Measurements from ENCODE around the gene GFI1. TPM values are rescaled to one million over a fixed set of nuclear protein-coding genes. Genes with fewer than 3 reads are reported as not detected.

Gene GFI1
- total and polyA plus RNA-seq, 9 donors: 0.13 to 0.54 (median 0.26) TPM

- H3K9me3 ChIP-seq (replicated peaks; ENCODE audit: control insufficient read depth, low read depth, low read length): no peaks in the 10 kb centered on the region
- no peak overlapping the region for H3K27ac ChIP-seq (ENCODE audit: low read length)
- H3K36me3 ChIP-seq (ENCODE audit: control insufficient read depth, insufficient read depth, low read length): no peaks in the 10 kb centered on the region
- peaks cover 59% of the 10 kb centered on the region for H3K4me1 ChIP-seq (ENCODE audit: control insufficient read depth, insufficient read depth, low read length)
- DNase-seq: no peak
- 22% methylated on average over 4 of the region's 12 CpGs for WGBS (ENCODE audit: insufficient coverage)
- peak overlapping the region; percentile 25 for H3K4me3 ChIP-seq (ENCODE audit: low read length)
- peaks cover 89% of the 10 kb centered on the region for H3K27me3 ChIP-seq (ENCODE audit: control insufficient read depth, insufficient read depth, low read length)
These were observed 5.2 kb downstream of the GFI1 start for GRCh38 chr1:92481599-92481925.

- H3K36me3 ChIP-seq (ENCODE audit: control insufficient read depth, insufficient read depth, low read length): no peaks in the 10 kb centered on the region
- no peaks in the 10 kb centered on the region for H3K9me3 ChIP-seq (replicated peaks; ENCODE audit: control insufficient read depth, low read depth, low read length)
- H3K27ac ChIP-seq (ENCODE audit: low read length): no peak overlapping the region
- H3K4me3 ChIP-seq (ENCODE audit: low read length): no peak overlapping the region
- peaks cover 56% of the 10 kb centered on the region for H3K4me1 ChIP-seq (ENCODE audit: control insufficient read depth, insufficient read depth, low read length)
- peaks cover 88% of the 10 kb centered on the region for H3K27me3 ChIP-seq (ENCODE audit: control insufficient read depth, insufficient read depth, low read length)
- no peak for DNase-seq
- 9% methylated on average over 60 of the region's 65 CpGs for WGBS (ENCODE audit: insufficient coverage)
These were observed 5.7 kb downstream of the GFI1 start for GRCh38 chr1:92480813-92481598.

- peaks cover 50% of the 10 kb centered on the region for H3K4me1 ChIP-seq (ENCODE audit: control insufficient read depth, insufficient read depth, low read length)
- WGBS (ENCODE audit: insufficient coverage): 9% methylated on average over 59 of the region's 59 CpGs
- no peak overlapping the region for H3K27ac ChIP-seq (ENCODE audit: low read length)
- no peaks in the 10 kb centered on the region for H3K36me3 ChIP-seq (ENCODE audit: control insufficient read depth, insufficient read depth, low read length)
- H3K4me3 ChIP-seq (ENCODE audit: low read length): no peak overlapping the region
- H3K27me3 ChIP-seq (ENCODE audit: control insufficient read depth, insufficient read depth, low read length): peaks cover 86% of the 10 kb centered on the region
- DNase-seq: no peak
- no peaks in the 10 kb centered on the region for H3K9me3 ChIP-seq (replicated peaks; ENCODE audit: control insufficient read depth, low read depth, low read length)
These were observed 6.4 kb downstream of the GFI1 start for GRCh38 chr1:92480200-92480812.

GRCh38 chr1:92479587-92479986 is 7.1 kb downstream of the GFI1 start:
- DNase-seq: no peak
- no peaks in the 10 kb centered on the region for H3K36me3 ChIP-seq (ENCODE audit: control insufficient read depth, insufficient read depth, low read length)
- H3K27me3 ChIP-seq (ENCODE audit: control insufficient read depth, insufficient read depth, low read length): peaks cover 82% of the 10 kb centered on the region
- peaks cover 43% of the 10 kb centered on the region for H3K4me1 ChIP-seq (ENCODE audit: control insufficient read depth, insufficient read depth, low read length)
- H3K27ac ChIP-seq (ENCODE audit: low read length): no peak overlapping the region
- H3K9me3 ChIP-seq (replicated peaks; ENCODE audit: control insufficient read depth, low read depth, low read length): no peaks in the 10 kb centered on the region
- WGBS (ENCODE audit: insufficient coverage): 77% methylated on average over 7 of the region's 9 CpGs
- no peak overlapping the region for H3K4me3 ChIP-seq (ENCODE audit: low read length)

GRCh38 chr1:92478393-92478792 is 8.3 kb downstream of the GFI1 start:
- Histone ChIP-seq H3K36me3 (ENCODE audit: control insufficient read depth, insufficient read depth, low read length) (no peaks in the 10 kb centered on the region), H3K4me1 (ENCODE audit: control insufficient read depth, insufficient read depth, low read length) (peaks cover 31% of the 10 kb centered on the region), H3K27ac (ENCODE audit: low read length) (no peak overlapping the region), H3K4me3 (ENCODE audit: low read length) (no peak overlapping the region), H3K9me3 (replicated peaks; ENCODE audit: control insufficient read depth, low read depth, low read length) (no peaks in the 10 kb centered on the region), H3K27me3 (ENCODE audit: control insufficient read depth, insufficient read depth, low read length) (peaks cover 77% of the 10 kb centered on the region)
- no peak for DNase-seq
- WGBS (ENCODE audit: insufficient coverage): no CpG with 5 or more reads among the region's 3 CpGs

- DNase-seq: peak; percentile 25
- peaks cover 56% of the 10 kb centered on the region for H3K27me3 ChIP-seq (ENCODE audit: control insufficient read depth, insufficient read depth, low read length)
- no peaks in the 10 kb centered on the region for H3K36me3 ChIP-seq (ENCODE audit: control insufficient read depth, insufficient read depth, low read length)
- H3K27ac ChIP-seq (ENCODE audit: low read length): no peak overlapping the region
- no peak overlapping the region for H3K4me3 ChIP-seq (ENCODE audit: low read length)
- H3K9me3 ChIP-seq (replicated peaks; ENCODE audit: control insufficient read depth, low read depth, low read length): no peaks in the 10 kb centered on the region
- WGBS (ENCODE audit: insufficient coverage): 18% methylated on average over 6 of the region's 12 CpGs
- peaks cover 8% of the 10 kb centered on the region for H3K4me1 ChIP-seq (ENCODE audit: control insufficient read depth, insufficient read depth, low read length)
These were observed 10.6 kb downstream of the GFI1 start for GRCh38 chr1:92476071-92476631.

- WGBS (ENCODE audit: insufficient coverage): no CpG with 5 or more reads among the region's 3 CpGs
- no peak overlapping the region for H3K27ac ChIP-seq (ENCODE audit: low read length)
- H3K4me3 ChIP-seq (ENCODE audit: low read length): no peak overlapping the region
- no peaks in the 10 kb centered on the region for H3K36me3 ChIP-seq (ENCODE audit: control insufficient read depth, insufficient read depth, low read length)
- no peaks in the 10 kb centered on the region for H3K9me3 ChIP-seq (replicated peaks; ENCODE audit: control insufficient read depth, low read depth, low read length)
- H3K4me1 ChIP-seq (ENCODE audit: control insufficient read depth, insufficient read depth, low read length): no peaks in the 10 kb centered on the region
- no peak for DNase-seq
- peaks cover 44% of the 10 kb centered on the region for H3K27me3 ChIP-seq (ENCODE audit: control insufficient read depth, insufficient read depth, low read length)
These were observed 11.7 kb downstream of the GFI1 start for GRCh38 chr1:92475029-92475428.

GRCh38 chr1:92473781-92474495 is 12.8 kb downstream of the GFI1 start:
- H3K4me3 ChIP-seq (ENCODE audit: low read length): no peak overlapping the region
- no peaks in the 10 kb centered on the region for H3K36me3 ChIP-seq (ENCODE audit: control insufficient read depth, insufficient read depth, low read length)
- H3K27me3 ChIP-seq (ENCODE audit: control insufficient read depth, insufficient read depth, low read length): peaks cover 33% of the 10 kb centered on the region
- WGBS (ENCODE audit: insufficient coverage): no CpG with 5 or more reads among the region's 5 CpGs
- no peaks in the 10 kb centered on the region for H3K9me3 ChIP-seq (replicated peaks; ENCODE audit: control insufficient read depth, low read depth, low read length)
- no peak overlapping the region for H3K27ac ChIP-seq (ENCODE audit: low read length)
- no peak for DNase-seq
- H3K4me1 ChIP-seq (ENCODE audit: control insufficient read depth, insufficient read depth, low read length): no peaks in the 10 kb centered on the region

GRCh38 chr1:92470216-92470615 is 16.5 kb downstream of the GFI1 start:
- Histone ChIP-seq H3K36me3 (ENCODE audit: control insufficient read depth, insufficient read depth, low read length) (no peaks in the 10 kb centered on the region), H3K4me1 (ENCODE audit: control insufficient read depth, insufficient read depth, low read length) (no peaks in the 10 kb centered on the region), H3K27ac (ENCODE audit: low read length) (no peak overlapping the region), H3K4me3 (ENCODE audit: low read length) (no peak overlapping the region), H3K9me3 (replicated peaks; ENCODE audit: control insufficient read depth, low read depth, low read length) (no peaks in the 10 kb centered on the region), H3K27me3 (ENCODE audit: control insufficient read depth, insufficient read depth, low read length) (peaks cover 11% of the 10 kb centered on the region)
- DNase-seq: no peak
- no CpG with 5 or more reads among the region's 1 CpG for WGBS (ENCODE audit: insufficient coverage)

GRCh38 chr1:92466683-92467352 is 19.9 kb downstream of the GFI1 start:
- H3K27me3 ChIP-seq (ENCODE audit: control insufficient read depth, insufficient read depth, low read length): no peaks in the 10 kb centered on the region
- DNase-seq: no peak
- no peaks in the 10 kb centered on the region for H3K4me1 ChIP-seq (ENCODE audit: control insufficient read depth, insufficient read depth, low read length)
- H3K27ac ChIP-seq (ENCODE audit: low read length): no peak overlapping the region
- no peak overlapping the region for H3K4me3 ChIP-seq (ENCODE audit: low read length)
- H3K36me3 ChIP-seq (ENCODE audit: control insufficient read depth, insufficient read depth, low read length): no peaks in the 10 kb centered on the region
- WGBS (ENCODE audit: insufficient coverage): no CpG with 5 or more reads among the region's 1 CpG
- no peaks in the 10 kb centered on the region for H3K9me3 ChIP-seq (replicated peaks; ENCODE audit: control insufficient read depth, low read depth, low read length)
